ENCODE data around the gene SYNE4.

SYNE4 gene

GRCh38 chr19:36023432-36023831 lies 14.8 kb upstream of the SYNE4 start:
- H3K4me3 ChIP-seq (ENCODE audit: low read depth, low read length): no peak overlapping the region
- no peak for TF ChIP-seq CTCF (conservative IDR thresholded peaks at IDR 0.05; ENCODE audit: low read depth, low read length)
- DNase-seq (ENCODE audit: low read depth): no peak

- no peak for TF ChIP-seq CTCF (conservative IDR thresholded peaks at IDR 0.05; ENCODE audit: low read depth, low read length)
- no peak for DNase-seq (ENCODE audit: low read depth)
- no peak overlapping the region for H3K4me3 ChIP-seq (ENCODE audit: low read depth, low read length)
These were observed 10.6 kb upstream of the SYNE4 start for GRCh38 chr19:36019061-36019670.

DNA sequence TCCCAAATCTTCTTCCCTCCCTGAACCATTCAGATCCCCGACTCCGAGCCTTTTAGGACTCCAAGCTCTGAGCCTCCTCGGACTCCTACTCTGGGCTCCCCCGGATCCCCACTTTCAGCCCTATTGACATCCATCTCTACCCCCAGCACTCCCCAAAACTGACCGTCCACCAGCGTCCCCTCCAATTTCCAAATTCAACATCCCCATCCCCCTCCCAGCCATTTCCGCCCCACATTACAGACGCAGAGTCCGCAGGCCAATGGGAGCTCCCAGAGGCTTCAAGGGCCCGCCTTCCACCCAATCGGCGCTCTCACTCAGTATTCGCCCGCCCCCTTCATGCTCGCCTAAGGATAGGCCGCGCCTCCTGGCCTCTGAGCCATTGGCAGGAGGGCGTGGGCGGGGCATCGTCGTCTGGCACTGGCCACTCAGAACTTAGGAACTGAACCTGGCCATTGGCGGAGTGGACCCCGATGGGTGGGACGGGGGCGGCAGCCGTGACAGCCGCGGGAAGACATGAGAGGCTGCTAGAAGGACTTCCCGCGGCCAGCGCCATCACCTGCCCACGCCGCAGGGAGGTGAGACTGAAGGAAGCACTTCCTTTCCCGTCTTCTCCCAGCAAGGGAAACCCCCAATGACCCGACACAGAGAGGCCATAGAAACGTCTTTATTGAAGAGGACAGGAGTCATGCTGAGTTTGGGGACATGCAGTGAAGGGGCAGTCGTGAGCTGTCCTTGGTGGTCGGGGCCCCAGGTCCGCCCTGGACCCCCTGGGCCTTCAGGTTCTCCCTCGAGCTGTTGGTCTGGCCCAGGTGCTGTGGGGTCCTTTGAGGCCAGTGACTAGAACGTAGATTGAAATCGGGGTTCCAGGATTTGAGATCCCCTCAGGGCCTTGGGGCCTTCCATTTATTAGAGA lies 5.7 kb upstream of the SYNE4 start, which contains the start of gene ALKBH6:
Gene ALKBH6, minus strand, starts transcription at position 202 of the 913 bp plus-strand sequence. CDS start 816 bp downstream, outside the sequence.
- peak; percentile 99 for DNase-seq (ENCODE audit: low read depth)
- no peak for TF ChIP-seq CTCF (conservative IDR thresholded peaks at IDR 0.05; ENCODE audit: low read depth, low read length)
- peak within 1 kb of the TSS; percentile 66 for H3K4me3 ChIP-seq (ENCODE audit: low read depth, low read length)

GRCh38 chr19:36013280-36014011 lies 4.8 kb upstream of the SYNE4 start:
- no peak for DNase-seq (ENCODE audit: low read depth)

GRCh38 chr19:36010402-36010801 lies 1.8 kb upstream of the SYNE4 start:
- DNase-seq (ENCODE audit: low read depth): no peak
- no peak overlapping the region for H3K4me3 ChIP-seq (ENCODE audit: low read depth, low read length)
- TF ChIP-seq CTCF (conservative IDR thresholded peaks at IDR 0.05; ENCODE audit: low read depth, low read length): no peak

More at GRCh38 chr19:36013280-36014011, 4.8 kb upstream of the SYNE4 start:
- H3K4me3 ChIP-seq (ENCODE audit: low read depth, low read length): peak overlapping the region; percentile 66
- no peak for TF ChIP-seq CTCF (conservative IDR thresholded peaks at IDR 0.05; ENCODE audit: low read depth, low read length)

- peak overlapping the region; percentile 50 for H3K4me3 ChIP-seq (ENCODE audit: low read depth, low read length)
- no peak for DNase-seq (ENCODE audit: low read depth)
- no peak for TF ChIP-seq CTCF (conservative IDR thresholded peaks at IDR 0.05; ENCODE audit: low read depth, low read length)
These were observed 1.2 kb upstream of the SYNE4 start for GRCh38 chr19:36009633-36010379.

Measured in choroid plexus epithelial cell (primary cell).